GM18909 (cell line): ENCODE results near the gene POU2F2.

ENCODE experiments used
- ATAC-seq: cut with Tn5 transposase; IDR thresholded peaks from one replicate; pipeline ENCODE4 v1.9.1; 2021; ENCODE audit warnings: mild to moderate bottlenecking; ENCODE audit not compliant: unreplicated experiment, poor library complexity

POU2F2 gene

DNA sequence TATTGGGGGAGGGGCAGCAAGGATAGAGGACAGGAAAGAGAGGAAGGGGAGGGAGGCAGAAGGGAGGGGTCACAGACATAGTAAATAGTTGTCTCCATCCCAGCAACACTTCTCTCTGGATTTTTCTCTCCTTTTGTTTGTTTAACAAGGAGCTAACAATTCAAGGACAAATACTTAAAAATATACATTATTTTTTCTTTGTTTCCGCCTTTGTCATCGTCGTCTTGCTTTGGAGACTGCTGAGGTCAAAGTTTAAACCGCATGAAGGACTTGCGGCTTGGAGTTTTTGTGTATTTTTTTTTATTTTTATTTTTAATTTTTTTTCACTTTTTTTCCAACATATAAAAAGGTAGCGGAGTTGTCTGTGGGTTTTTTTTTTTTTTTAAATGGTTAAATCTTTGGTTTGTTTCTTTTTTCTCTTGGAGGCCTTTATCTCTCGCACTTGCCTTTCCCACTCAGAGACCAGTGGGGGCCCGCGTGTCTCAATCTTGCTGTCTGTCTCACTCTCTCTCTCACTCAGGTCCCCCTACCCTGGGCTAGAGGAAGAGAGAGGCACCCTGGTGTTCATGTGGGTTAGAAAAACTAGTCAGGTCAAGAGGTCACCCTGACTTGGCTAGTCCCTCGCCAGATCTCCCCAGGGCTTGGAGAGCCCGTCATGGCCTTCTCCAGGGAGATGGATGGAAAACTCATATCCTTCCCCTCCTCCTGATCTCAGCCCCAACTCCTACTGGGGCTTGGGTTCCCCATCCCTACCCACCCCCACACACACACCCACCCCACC, 45.3 kb downstream of the POU2F2 start:
- ATAC-seq = no peak

DNA sequence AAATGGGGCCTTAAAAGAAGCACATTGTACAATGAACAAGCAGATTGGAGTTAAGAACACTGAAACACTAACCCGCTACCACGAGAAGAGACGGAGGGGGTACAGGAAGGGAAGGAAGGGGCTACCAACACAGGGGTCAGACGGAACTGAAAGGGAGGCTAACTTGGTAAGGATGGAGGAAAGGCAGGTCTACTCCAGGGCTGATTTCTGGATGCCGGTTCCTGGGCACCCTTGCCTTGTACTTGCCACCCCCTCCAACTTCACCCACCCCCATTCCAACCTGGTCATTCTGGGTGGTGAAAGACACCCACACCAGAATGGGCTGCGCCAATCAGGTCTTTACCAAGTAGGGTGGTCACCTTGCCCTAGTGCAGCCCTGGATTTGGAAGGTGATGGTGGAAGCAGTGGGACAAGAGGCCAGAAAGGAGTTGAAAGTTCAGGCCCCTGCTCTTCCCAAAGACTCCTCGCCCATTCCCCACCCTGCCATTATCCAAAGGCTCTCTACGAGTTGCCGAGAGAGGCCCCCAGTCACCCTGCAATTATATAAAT, 46.0 kb downstream of the POU2F2 start:
- ATAC-seq = no peak

DNA sequence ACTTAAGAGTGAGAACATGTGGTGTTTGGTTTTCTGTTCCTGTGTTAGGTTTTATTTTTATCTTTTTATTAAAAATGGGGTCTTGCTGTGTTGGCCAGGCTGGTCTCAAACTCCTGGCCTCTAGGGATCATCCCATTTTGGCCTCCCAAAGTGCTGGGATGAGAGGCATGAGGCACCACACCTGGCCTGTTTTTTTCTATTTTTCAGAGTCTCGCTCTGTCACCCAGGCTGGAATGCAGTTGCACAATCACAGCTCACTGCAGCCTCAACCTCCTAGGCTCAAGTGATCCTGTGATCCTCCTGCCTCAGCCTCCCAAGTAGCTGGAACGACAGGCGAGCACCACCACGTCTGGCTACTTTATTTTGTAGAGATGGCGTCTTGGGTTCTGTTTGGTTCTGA, 48.7 kb downstream of the POU2F2 start:
- no peak for ATAC-seq

DNA sequence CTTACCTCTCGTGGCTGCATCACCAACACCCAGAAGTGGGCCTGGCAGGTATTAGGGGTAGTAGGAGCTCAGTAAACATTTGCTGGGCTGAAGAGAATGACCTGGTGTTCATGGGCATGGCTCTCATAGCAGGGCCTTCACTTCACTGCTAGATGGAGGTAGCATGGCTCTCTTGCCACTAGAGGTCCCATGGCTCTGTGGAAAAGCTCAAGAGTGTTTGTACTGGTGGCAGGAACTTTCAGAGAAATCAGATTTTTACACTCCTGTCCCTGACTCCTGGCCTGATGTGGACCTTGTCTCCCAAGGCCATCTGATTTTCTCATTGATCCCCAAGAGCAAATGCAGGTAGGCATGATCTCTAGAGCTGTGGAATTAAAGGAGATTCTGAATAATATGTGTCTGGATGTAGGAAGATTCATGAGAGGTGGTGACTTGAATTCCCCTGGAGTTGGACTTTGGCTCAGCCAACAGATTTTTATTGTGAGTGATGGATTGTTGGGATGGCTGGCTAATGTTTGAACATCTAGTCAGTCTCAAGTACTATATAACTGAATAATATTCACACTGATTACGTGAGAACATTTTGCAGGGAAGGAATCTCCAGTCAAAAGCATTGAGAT, 50.6 kb downstream of the POU2F2 start:
- no peak for ATAC-seq

DNA sequence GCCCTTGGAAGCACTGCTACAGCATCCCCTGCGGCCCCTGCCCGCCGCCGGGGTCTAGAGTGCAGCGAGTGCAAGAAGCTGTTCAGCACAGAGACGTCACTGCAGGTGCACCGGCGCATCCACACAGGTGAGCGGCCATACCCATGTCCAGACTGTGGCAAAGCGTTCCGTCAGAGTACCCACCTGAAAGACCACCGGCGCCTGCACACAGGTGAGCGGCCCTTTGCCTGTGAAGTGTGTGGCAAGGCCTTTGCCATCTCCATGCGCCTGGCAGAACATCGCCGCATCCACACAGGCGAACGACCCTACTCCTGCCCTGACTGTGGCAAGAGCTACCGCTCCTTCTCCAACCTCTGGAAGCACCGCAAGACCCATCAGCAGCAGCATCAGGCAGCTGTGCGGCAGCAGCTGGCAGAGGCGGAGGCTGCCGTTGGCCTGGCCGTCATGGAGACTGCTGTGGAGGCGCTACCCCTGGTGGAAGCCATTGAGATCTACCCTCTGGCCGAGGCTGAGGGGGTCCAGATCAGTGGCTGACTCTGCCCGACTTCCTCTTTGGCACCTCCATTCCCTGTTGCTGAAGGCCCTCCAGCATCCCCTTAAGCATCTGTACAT, 51.4 kb downstream of the POU2F2 start:
- no peak for ATAC-seq

DNA sequence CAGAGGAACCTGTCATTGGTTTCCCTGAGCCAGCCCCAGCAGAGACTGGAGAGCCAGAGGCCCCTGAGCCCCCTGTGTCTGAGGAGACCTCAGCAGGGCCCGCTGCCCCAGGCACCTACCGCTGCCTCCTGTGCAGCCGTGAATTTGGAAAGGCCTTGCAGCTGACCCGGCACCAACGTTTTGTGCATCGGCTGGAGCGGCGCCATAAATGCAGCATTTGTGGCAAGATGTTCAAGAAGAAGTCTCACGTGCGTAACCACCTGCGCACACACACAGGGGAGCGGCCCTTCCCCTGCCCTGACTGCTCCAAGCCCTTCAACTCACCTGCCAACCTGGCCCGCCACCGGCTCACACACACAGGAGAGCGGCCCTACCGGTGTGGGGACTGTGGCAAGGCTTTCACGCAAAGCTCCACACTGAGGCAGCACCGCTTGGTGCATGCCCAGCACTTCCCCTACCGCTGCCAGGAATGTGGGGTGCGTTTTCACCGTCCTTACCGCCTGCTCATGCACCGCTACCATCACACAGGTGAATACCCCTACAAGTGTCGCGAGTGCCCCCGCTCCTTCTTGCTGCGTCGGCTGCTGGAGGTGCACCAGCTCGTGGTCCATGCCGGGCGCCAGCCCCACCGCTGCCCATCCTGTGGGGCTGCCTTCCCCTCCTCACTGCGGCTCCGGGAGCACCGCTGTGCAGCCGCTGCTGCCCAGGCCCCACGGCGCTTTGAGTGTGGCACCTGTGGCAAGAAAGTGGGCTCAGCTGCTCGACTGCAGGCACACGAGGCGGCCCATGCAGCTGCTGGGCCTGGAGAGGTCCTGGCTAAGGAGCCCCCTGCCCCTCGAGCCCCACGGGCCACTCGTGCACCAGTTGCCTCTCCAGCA, 52.1 kb downstream of the POU2F2 start:
- ATAC-seq = no peak

DNA sequence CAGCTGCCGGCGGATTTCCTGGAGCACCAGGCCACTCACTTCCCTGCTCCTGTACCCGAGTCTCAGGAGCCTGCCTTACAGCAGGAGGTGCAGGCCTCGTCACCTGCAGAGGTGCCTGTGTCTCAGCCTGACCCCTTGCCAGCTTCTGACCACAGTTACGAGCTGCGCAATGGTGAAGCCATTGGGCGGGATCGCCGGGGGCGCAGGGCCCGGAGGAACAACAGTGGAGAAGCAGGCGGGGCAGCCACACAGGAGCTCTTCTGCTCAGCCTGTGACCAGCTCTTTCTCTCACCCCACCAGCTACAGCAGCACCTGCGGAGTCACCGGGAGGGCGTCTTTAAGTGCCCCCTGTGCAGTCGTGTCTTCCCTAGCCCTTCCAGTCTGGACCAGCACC, 53.0 kb downstream of the POU2F2 start:
- no peak for ATAC-seq

DNA sequence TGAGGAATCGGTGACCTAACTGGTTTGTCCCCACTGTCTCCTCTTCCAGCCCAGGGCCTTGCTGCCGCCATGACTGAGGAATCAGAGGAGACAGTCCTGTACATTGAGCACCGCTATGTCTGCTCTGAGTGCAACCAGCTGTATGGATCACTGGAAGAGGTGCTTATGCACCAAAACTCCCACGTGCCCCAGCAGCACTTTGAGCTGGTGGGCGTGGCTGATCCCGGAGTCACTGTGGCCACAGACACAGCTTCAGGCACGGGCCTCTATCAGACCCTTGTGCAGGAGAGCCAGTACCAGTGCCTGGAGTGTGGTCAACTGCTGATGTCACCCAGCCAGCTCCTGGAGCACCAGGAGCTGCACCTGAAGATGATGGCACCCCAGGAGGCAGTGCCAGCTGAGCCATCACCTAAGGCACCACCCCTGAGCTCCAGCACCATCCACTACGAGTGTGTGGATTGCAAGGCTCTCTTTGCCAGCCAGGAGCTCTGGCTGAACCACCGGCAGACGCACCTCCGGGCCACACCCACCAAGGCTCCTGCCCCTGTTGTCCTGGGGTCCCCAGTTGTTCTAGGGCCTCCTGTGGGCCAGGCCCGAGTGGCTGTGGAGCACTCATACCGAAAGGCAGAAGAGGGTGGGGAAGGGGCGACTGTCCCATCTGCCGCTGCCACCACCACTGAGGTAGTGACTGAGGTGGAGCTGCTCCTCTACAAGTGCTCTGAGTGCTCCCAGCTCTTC, 53.5 kb downstream of the POU2F2 start:
- ATAC-seq = no peak

DNA sequence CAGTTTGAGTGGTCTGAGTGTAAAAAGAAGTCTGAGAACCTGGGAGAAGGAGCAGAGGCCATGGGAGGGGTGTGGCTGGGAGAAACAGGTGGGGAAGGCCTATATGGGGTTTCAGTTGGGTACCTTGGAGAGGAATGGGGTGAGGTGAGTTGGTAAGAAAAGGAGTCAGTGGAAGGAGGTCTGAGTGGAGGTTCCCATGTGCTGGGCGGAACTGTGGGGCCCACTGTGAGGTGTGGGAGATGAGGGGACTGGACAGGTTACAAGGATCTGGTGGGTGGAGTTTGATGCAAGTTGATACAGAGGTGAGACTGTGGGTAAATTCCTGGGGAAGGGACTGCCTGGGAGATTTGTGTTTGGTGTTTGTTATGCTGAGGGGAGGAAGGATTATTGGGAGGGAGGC, 54.2 kb downstream of the POU2F2 start:
- ATAC-seq = no peak

DNA sequence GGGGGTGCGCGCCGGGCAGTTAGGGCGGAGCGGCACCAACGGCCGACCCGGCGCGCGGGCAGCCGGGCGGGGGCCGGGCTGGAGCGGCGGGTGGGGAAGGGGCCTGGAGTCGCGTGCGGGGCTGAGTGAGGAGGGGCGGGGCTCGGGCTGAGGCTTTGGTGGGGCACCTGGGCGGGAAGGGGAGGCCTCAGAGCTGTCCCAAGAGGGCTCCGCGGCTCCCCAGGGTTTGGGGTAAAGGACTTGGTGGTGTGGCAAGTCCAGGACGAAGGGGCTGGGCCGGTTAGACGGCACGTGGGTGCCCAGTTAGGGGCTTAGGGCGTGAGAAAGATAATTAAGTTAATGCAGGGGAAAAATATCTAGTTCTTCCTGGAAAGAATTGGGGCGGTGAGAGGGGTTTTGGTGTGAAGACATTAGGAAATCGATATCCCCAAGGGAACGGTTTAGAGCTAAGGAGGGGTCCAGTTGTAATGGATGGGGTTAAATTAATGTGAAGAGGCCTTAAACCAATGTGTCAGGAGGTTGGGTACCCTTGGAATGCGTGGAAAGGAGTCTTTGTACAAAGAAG, 55.8 kb downstream of the POU2F2 start:
- ATAC-seq = no peak

DNA sequence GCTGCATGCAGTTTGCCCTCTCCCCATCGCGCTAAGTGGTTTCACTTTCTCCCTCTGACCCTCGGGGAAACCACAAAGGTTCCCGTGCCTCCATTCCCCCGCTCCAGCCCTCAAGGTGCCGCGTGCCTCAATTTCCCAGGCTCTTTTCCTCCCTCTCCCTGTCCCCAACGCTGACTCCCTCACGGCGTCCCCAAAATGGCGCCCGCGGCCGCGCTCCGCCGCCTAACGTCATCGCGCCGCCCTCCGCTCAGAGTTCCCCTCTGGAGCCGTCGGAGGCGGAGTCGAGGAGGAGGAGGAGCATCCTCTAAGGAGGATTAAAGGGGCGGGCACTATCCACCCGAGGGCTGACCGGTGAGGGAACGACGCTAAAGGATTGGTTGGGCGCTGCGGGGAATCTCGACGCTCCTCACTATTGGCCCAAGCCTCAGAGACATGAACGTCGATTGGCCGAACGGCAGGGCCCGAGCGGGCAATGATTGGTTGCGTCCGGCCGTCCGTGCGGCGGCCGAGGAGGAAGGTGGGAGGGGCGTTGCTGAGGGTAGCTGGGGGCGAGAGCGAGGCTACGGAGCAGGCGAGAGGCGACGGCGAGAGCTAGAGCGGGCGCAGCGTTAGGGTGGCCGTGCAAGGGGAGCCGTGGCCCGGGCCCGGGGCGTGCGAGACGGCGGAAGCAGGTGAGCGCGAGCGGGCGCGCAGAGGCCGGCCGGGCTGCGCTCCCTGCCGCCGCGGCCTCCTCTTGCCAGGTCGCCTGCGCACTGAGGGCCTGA, 56.4 kb downstream of the POU2F2 start, which contains the start of gene ZNF574:
Gene ZNF574 (plus strand): TSS at position 551 of the 764 bp plus-strand sequence. CDS start 2,441 bp downstream, outside the sequence.
- ATAC-seq = peak; percentile 95

DNA sequence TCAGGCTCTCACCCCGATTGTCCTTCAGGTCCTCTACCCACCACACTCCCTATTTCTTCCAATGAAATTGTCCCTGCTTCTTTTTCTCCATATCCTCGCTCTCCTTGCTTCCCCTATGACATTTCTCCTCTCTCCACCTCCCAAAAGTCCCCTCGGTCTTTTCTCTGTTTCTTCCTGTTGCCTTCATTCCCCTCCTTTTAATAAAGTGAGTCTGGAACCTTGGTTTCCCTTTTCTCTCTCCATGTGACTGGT, 57.0 kb downstream of the POU2F2 start:
- peak; percentile 2 for ATAC-seq

DNA sequence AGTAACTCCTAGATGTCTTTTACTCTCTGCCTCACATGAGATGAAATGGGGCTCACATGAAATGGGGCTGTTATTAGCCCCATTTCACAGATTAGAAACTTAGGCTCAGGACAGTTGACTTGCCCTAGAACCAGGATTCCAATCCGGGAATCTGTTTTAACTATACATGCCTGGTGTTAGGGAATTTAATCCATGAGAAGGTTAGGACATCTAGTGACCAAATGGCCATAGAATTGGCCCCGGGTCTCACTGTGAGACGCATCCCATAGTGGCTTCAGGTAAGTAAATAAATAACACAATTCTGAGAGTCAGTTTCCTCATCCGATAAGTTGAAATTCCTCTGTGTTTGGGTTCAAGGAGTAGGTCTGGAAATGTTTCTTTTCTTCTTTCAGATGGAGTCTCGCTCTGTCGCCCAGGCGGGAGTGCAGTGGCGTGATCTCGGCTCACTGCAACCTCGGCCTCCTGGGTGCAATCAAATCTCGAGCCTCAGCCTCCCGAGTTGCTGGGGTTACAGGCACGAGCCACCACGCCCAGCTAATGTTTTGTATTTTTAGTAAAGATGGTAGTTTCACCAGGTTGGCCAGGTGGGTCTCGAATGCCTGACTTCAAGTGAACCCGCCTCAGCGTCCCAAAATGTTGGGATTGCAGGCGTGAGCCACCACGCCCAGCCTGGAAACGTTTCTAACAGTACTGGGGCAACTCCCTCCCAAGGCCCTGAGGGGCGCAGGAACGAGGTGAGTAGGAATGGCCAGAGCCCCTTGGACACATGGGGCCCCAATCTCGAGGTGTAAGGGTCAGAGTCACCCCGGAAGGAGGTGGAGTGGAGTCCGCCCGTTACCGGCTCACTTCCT, 57.5 kb downstream of the POU2F2 start:
- ATAC-seq = no peak

DNA sequence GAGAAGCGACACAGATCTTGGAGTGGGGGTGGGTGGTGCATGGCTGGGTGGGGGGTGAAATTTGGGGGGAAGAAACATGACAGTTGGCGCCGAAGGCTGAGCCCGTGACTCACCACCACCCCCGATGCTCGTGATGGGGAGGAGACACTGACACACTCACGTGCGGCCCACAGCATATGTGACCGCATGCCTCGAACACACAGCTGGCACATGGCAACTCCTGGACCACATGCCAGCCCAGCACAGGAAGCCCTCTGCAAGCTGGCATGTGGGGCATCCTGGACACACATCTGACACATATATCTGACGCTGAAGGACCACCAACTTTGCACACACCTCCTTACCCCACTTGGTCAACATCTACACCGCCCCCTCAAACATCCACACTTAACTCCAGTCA, 61.0 kb downstream of the POU2F2 start:
- ATAC-seq = no peak

DNA sequence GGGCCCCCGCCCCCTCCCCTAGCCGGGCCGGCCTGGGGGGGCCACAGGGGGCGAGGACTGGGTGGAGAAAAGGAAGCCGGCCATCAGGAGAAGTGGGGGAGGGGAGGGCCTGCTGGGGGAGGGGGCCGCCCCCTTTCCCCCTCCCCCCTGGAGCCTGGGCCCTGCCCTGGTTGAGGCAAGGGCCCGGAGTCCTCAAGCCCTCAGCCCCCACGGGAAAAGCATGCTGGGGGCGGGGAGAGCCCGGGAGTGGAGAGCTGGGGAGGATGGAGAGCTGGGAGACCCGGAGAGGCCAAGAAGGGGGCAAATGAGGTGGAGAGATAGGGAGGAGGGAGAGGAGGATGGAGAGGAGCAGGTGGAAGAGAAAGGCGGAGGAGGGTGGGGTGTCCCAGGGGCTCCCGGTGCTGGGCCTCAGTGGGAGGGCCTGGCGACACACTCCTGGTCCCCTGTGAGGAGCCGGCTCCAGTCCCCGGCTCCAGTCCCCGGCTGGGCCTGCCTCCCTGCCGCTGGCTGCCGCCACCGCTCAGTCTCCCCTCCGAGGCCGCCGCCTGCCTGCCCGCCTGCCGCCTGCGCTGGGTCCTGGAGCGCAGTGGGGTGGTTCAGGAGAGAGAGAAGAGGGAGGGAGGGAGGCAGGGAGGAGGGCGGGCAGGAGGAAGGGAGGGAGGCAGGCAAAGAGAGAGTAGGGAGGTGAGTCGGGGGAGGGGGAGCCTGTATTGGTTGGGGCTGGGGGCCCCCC, 62.5 kb downstream of the POU2F2 start, which contains the start of gene GRIK5:
Gene GRIK5 (minus strand): TSS at position 588 of the 733 bp plus-strand sequence. CDS start 4,436 bp downstream, outside the sequence.
- ATAC-seq = no peak

DNA sequence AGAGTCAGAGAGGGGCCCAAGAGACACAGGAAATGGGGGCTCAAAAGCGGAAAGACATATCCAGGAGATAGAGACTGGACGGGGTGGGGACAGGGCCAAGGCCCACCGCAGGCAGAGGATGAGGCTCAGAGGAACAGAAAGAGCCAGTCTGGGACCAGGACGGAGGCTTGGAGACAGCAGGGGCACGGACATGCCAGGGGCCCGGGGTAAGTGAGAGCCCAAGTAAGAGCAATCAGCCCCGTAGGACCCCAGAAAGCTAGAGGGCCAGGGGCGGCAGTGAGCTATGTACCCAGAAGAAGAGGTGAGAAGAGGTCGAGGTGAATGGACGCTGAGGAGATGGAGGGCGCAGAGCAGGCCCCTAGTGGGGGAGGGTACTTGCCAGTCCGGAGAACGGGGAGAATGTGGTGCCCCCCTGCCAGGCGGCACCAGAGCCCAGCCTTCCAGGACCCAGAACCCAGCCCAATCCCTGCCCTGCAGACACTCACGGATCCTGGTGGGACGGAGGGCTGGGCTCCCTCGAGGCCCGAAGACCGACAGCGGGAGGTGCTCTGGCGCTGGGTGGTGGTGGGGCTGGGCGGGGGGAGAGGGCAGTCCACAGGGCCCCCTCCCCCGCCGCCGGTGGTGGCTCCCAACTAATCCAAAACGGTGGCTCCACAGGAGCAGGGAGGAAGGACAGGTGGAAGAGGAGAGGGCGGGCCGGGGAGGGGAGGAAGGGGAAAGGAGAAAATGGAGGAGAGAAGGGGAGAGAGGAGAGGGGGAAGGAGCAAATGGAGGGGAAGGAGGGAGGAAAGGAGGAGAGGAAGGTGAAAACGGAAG, 63.3 kb downstream of the POU2F2 start:
- ATAC-seq = no peak
